ENCODE results near the gene ARFGAP1.

The ARFGAP1 gene

GRCh38 chr20:63257629-63258028 lies 15.0 kb upstream of the ARFGAP1 start:
- H3K9me3 ChIP-seq (ENCODE audit: insufficient read depth, low read length): no peaks in the 10 kb centered on the region
- no peaks in the 10 kb centered on the region for H3K79me2 ChIP-seq (ENCODE audit: low read length)
- no peak overlapping the region for H3K4me2 ChIP-seq (ENCODE audit: low read length)
- H3K4me3 ChIP-seq (ENCODE audit: low read length): no peak overlapping the region
- no peaks in the 10 kb centered on the region for H4K20me1 ChIP-seq (ENCODE audit: insufficient read depth, low read length)
- no peak overlapping the region for H3K9ac ChIP-seq (ENCODE audit: low read length)
- H3K36me3 ChIP-seq (replicated peaks; ENCODE audit: low read depth, low read length): no peaks in the 10 kb centered on the region
- no peak overlapping the region for H2AFZ ChIP-seq (ENCODE audit: low read depth, low read length)
- H3K27me3 ChIP-seq (ENCODE audit: low read depth, low read length): no peaks in the 10 kb centered on the region
- TF ChIP-seq, protein P1, sequence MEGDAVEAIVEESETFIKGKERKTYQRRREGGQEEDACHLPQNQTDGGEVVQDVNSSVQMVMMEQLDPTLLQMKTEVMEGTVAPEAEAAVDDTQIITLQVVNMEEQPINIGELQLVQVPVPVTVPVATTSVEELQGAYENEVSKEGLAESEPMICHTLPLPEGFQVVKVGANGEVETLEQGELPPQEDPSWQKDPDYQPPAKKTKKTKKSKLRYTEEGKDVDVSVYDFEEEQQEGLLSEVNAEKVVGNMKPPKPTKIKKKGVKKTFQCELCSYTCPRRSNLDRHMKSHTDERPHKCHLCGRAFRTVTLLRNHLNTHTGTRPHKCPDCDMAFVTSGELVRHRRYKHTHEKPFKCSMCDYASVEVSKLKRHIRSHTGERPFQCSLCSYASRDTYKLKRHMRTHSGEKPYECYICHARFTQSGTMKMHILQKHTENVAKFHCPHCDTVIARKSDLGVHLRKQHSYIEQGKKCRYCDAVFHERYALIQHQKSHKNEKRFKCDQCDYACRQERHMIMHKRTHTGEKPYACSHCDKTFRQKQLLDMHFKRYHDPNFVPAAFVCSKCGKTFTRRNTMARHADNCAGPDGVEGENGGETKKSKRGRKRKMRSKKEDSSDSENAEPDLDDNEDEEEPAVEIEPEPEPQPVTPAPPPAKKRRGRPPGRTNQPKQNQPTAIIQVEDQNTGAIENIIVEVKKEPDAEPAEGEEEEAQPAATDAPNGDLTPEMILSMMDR (IDR thresholded peaks at IDR 0.05; ENCODE audit: low read depth, low read length): no peak
- TF ChIP-seq EZH2phosphoT487 (IDR thresholded peaks at IDR 0.05; ENCODE audit: low read depth): no peak
- H3K27ac ChIP-seq (ENCODE audit: low read length): no peak overlapping the region
- H3K4me1 ChIP-seq (ENCODE audit: low read length): no peaks in the 10 kb centered on the region

GRCh38 chr20:63258781-63259180 lies 13.8 kb upstream of the ARFGAP1 start:
- Histone ChIP-seq H3K4me1 (ENCODE audit: low read length) (no peaks in the 10 kb centered on the region), H2AFZ (ENCODE audit: low read depth, low read length) (no peak overlapping the region), H3K9me3 (ENCODE audit: insufficient read depth, low read length) (no peaks in the 10 kb centered on the region), H3K9ac (ENCODE audit: low read length) (no peak overlapping the region), H3K27me3 (ENCODE audit: low read depth, low read length) (no peaks in the 10 kb centered on the region), H3K4me3 (ENCODE audit: low read length) (no peak overlapping the region), H3K79me2 (ENCODE audit: low read length) (no peaks in the 10 kb centered on the region), H4K20me1 (ENCODE audit: insufficient read depth, low read length) (no peaks in the 10 kb centered on the region), H3K4me2 (ENCODE audit: low read length) (no peak overlapping the region), H3K27ac (ENCODE audit: low read length) (no peak overlapping the region), H3K36me3 (replicated peaks; ENCODE audit: low read depth, low read length) (no peaks in the 10 kb centered on the region)
- TF ChIP-seq, protein P1 (IDR thresholded peaks at IDR 0.05; ENCODE audit: low read depth, low read length): no peak

DNA sequence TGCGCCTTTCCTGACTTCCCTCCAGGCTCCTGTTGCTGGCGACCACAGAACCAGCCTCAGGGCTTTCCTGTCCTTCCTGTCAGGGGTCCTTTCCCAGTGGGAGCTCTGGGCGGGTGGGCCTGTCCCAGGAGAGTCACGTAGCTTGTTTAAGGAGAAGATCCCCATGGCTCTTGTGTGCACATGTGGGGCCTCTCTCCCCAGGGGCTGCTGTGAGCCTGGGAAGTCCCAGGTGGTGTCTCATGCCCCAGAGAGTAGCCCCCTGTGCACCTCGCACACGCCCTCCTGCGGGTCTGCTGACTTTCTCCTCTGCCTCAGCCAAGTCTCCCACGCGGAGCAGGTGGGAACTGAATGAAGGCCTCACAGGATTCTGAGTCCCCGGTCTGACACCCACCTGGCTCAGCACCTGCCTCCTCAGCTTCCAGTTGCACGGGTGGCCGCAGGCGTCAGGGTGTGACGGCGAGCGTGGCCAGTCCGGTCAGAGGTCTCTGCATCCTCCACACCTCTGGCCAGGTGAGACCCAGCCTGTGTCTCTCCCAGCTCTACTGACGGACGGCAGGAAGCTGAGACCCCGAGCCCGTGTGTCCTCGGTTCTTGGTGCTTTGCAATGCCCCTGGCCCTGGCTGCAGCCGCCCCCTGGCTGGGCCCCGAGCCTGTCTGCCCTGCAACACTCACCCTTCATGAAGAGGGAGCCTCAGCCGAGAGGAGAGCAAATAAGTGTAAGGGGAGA lies 12.7 kb upstream of the ARFGAP1 start:
- no peaks in the 10 kb centered on the region for H3K27me3 ChIP-seq (ENCODE audit: low read depth, low read length)
- H3K4me3 ChIP-seq (ENCODE audit: low read length): no peak overlapping the region
- H3K9me3 ChIP-seq (ENCODE audit: insufficient read depth, low read length): no peaks in the 10 kb centered on the region
- no peak overlapping the region for H3K27ac ChIP-seq (ENCODE audit: low read length)
- H3K79me2 ChIP-seq (ENCODE audit: low read length): no peaks in the 10 kb centered on the region
- no peaks in the 10 kb centered on the region for H3K36me3 ChIP-seq (replicated peaks; ENCODE audit: low read depth, low read length)
- H3K4me1 ChIP-seq (ENCODE audit: low read length): no peaks in the 10 kb centered on the region
- H3K4me2 ChIP-seq (ENCODE audit: low read length): no peak overlapping the region
- H2AFZ ChIP-seq (ENCODE audit: low read depth, low read length): no peak overlapping the region
- TF ChIP-seq, protein P1 (IDR thresholded peaks at IDR 0.05; ENCODE audit: low read depth, low read length): no peak
- TF ChIP-seq EZH2phosphoT487 (IDR thresholded peaks at IDR 0.05; ENCODE audit: low read depth): no peak
- no peak overlapping the region for H3K9ac ChIP-seq (ENCODE audit: low read length)
- H4K20me1 ChIP-seq (ENCODE audit: insufficient read depth, low read length): no peaks in the 10 kb centered on the region

- no peaks in the 10 kb centered on the region for H3K27me3 ChIP-seq (ENCODE audit: low read depth, low read length)
- no peak overlapping the region for H3K4me3 ChIP-seq (ENCODE audit: low read length)
- no peak overlapping the region for H2AFZ ChIP-seq (ENCODE audit: low read depth, low read length)
- no peaks in the 10 kb centered on the region for H3K9me3 ChIP-seq (ENCODE audit: insufficient read depth, low read length)
- no peaks in the 10 kb centered on the region for H3K79me2 ChIP-seq (ENCODE audit: low read length)
- no peaks in the 10 kb centered on the region for H3K4me1 ChIP-seq (ENCODE audit: low read length)
- no peak overlapping the region for H3K9ac ChIP-seq (ENCODE audit: low read length)
- no peaks in the 10 kb centered on the region for H4K20me1 ChIP-seq (ENCODE audit: insufficient read depth, low read length)
- no peak overlapping the region for H3K27ac ChIP-seq (ENCODE audit: low read length)
- H3K36me3 ChIP-seq (replicated peaks; ENCODE audit: low read depth, low read length): no peaks in the 10 kb centered on the region
- TF ChIP-seq EZH2phosphoT487 (IDR thresholded peaks at IDR 0.05; ENCODE audit: low read depth): no peak
- TF ChIP-seq, protein P1 (IDR thresholded peaks at IDR 0.05; ENCODE audit: low read depth, low read length): no peak
- H3K4me2 ChIP-seq (ENCODE audit: low read length): no peak overlapping the region
These were observed 12.1 kb upstream of the ARFGAP1 start for GRCh38 chr20:63260521-63260920.
